ENCODE data around the gene TMEM231.

GRCh38 chr16:75575958-75576357, 19.9 kb upstream of the TMEM231 start:
- TF ChIP-seq CTCF (IDR thresholded peaks at IDR 0.05) (no peak), REST (IDR thresholded peaks at IDR 0.05; ENCODE audit: insufficient read depth in 1 of 2, low read depth in 2 of 2, low read length in 1 of 2) (no peak), SIN3A (IDR thresholded peaks at IDR 0.05; ENCODE audit: borderline replicate concordance, insufficient read depth, low read depth, low read length) (no peak), TCF7L2 (IDR thresholded peaks at IDR 0.05; ENCODE audit: low read depth, low read length) (no peak)
